HG03095 (cell line): Measurements from ENCODE around the gene NR6A1.

ENCODE experiments used
- ATAC-seq: cut with Tn5 transposase; IDR thresholded peaks from one replicate; pipeline ENCODE4 v1.9.1; 2021; ENCODE audit warnings: moderate library complexity; ENCODE audit not compliant: unreplicated experiment

NR6A1 gene

GRCh38 chr9:124771021-124771866 is at the start of gene NR6A1:
Gene NR6A1 (minus strand): TSS chr9:124771311.
- peak; percentile 85 for ATAC-seq

- no peak for ATAC-seq
Observed at GRCh38 chr9:124818431-124819281, 47.5 kb upstream of the NR6A1 start.

- ATAC-seq: no peak
Observed at GRCh38 chr9:124815601-124816000, 44.5 kb upstream of the NR6A1 start.

GRCh38 chr9:124814164-124814535 is 43.0 kb upstream of the NR6A1 start:
- no peak for ATAC-seq

GRCh38 chr9:124813501-124814163 is 42.5 kb upstream of the NR6A1 start:
- no peak for ATAC-seq

- ATAC-seq: no peak
Observed at GRCh38 chr9:124813041-124813440, 41.9 kb upstream of the NR6A1 start.

GRCh38 chr9:124812441-124812876 is 41.3 kb upstream of the NR6A1 start:
- ATAC-seq: no peak

GRCh38 chr9:124810663-124811355 is 39.7 kb upstream of the NR6A1 start:
- no peak for ATAC-seq

GRCh38 chr9:124809741-124810500 is 38.8 kb upstream of the NR6A1 start:
- no peak for ATAC-seq

- ATAC-seq: no peak
Observed at GRCh38 chr9:124809211-124809610, 38.1 kb upstream of the NR6A1 start.

GRCh38 chr9:124808246-124808956 is 37.3 kb upstream of the NR6A1 start:
- no peak for ATAC-seq

- no peak for ATAC-seq
Observed at GRCh38 chr9:124805186-124805585, 34.1 kb upstream of the NR6A1 start.

- no peak for ATAC-seq
Observed at GRCh38 chr9:124803911-124804310, 32.8 kb upstream of the NR6A1 start.

GRCh38 chr9:124802426-124802825 is 31.3 kb upstream of the NR6A1 start:
- no peak for ATAC-seq

- no peak for ATAC-seq
Observed at GRCh38 chr9:124801356-124801755, 30.2 kb upstream of the NR6A1 start.

GRCh38 chr9:124800306-124801259 is 29.5 kb upstream of the NR6A1 start:
- no peak for ATAC-seq

GRCh38 chr9:124799274-124800006 is 28.3 kb upstream of the NR6A1 start:
- ATAC-seq: no peak
